IgD-negative memory B cell (primary cell): Measurements from ENCODE around the gene DIDO1. TPM values are rescaled to one million over a fixed set of nuclear protein-coding genes. Genes with fewer than 3 reads are reported as not detected.

Experiments used
- H3K27ac Mint-ChIP-seq, 3 donors: one replicate each; pipeline ENCODE4 v1.8.0; 2020 to 2022; ENCODE audit warnings: mild to moderate bottlenecking in 3 of 3, mixed read lengths in 3 of 3, moderate library complexity in 1 of 3
- H3K27me3 Mint-ChIP-seq: one replicate; pipeline ENCODE4 v1.8.0; 2021; ENCODE audit warnings: mixed read lengths
- H3K36me3 Mint-ChIP-seq: one replicate; pipeline ENCODE4 v1.8.0; 2020; ENCODE audit warnings: mild to moderate bottlenecking, mixed read lengths
- H3K4me1 Mint-ChIP-seq, 3 donors: one replicate each; pipeline ENCODE4 v1.8.0; 2020 to 2022; ENCODE audit warnings: mixed read lengths in 3 of 3, mild to moderate bottlenecking in 1 of 3
- H3K4me3 Mint-ChIP-seq, 4 donors: one replicate each; pipeline ENCODE4 v1.8.0; 2020 to 2022; ENCODE audit warnings: mild to moderate bottlenecking in 4 of 4, mixed read lengths in 4 of 4, moderate library complexity in 3 of 4
- H3K9me3 Mint-ChIP-seq, 3 donors: one replicate each; pipeline ENCODE4 v1.8.0; 2020 to 2021; ENCODE audit warnings: mixed read lengths in 3 of 3, mild to moderate bottlenecking in 1 of 3
- polyA plus RNA-seq: library from polyadenylated mRNA; unstranded; fragments of 300-500 nt; fragmentation: Illumina TruSeq; gene quantifications from one replicate; pipeline ENCODE4 v1.2.3, GENCODE V29; 2021

The DIDO1 gene
- polyA plus RNA-seq, 1 donor from 2014 or later, result 42.8 TPM

DNA sequence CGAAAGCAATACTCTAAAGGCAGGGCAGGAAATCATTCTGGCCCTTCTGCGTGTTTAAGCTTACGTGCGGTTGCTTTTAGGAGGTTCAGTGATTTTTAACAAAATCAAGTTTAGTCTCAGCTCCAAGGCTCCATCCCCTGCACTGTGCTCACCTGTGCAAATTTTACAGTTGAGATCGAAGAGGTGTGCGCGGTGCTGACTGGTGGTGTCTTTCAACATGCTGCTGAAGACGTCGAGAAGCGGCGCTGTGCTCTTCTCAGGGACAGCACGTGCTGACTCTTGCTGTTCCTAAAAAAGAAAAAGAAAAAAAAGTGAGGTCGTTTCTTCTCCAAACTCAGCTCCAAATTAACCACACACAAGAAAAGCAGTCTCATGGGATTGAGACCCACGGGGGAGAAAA, 32.0 kb downstream of the DIDO1 start:
- Mint-ChIP-seq H3K27me3 (no peaks in the 10 kb centered on the region), H3K4me3 (no peak overlapping the region), H3K27ac (peak overlapping the region in 1 of 3 donors; percentile 57), H3K9me3 (no peaks in the 10 kb centered on the region), H3K36me3 (peaks cover 4% of the 10 kb centered on the region), H3K4me1 (peaks cover 11 to 14% (median 12%) of the 10 kb centered on the region in 3 donors)

- Mint-ChIP-seq H3K4me1 (peaks cover 5 to 8% (median 7%) of the 10 kb centered on the region in 3 donors), H3K36me3 (peaks cover 4% of the 10 kb centered on the region), H3K4me3 (no peak overlapping the region), H3K27ac (peak overlapping the region in 1 of 3 donors; percentile 57), H3K27me3 (no peaks in the 10 kb centered on the region), H3K9me3 (no peaks in the 10 kb centered on the region)
These were observed 32.6 kb downstream of the DIDO1 start for GRCh38 chr20:62893700-62894099.

- no peak overlapping the region for H3K4me3 Mint-ChIP-seq
- H3K4me1 Mint-ChIP-seq, result peaks cover 0 to 3% (median 3%) of the 10 kb centered on the region in 3 donors
- H3K36me3 Mint-ChIP-seq, result peaks cover 4% of the 10 kb centered on the region
- H3K27ac Mint-ChIP-seq, result peak overlapping the region in 1 of 3 donors; percentile 23
- H3K27me3 Mint-ChIP-seq, result no peaks in the 10 kb centered on the region
- no peaks in the 10 kb centered on the region for H3K9me3 Mint-ChIP-seq
These were observed 33.7 kb downstream of the DIDO1 start for GRCh38 chr20:62892348-62893304.

DNA sequence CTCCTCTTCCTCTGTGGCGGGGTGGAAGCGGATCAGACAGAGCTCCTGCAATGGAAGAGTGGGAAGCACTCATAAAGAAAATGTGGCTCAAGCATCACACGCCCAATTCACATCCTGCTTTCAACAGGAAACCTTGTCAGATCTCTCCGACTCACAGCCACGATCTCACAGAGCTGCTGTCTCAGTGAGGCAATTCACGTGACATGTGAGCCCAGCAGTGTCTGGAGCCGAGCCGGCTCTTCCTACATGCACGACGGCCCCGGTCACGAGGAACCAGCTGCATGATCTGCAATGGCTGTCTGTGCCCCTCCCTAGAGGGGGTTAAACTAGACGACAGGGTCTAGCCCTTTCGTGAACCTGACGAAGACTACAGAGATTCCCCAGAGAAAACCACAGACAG, 35.2 kb downstream of the DIDO1 start:
- Mint-ChIP-seq H3K4me1 (peaks cover 0 to 4% (median 2%) of the 10 kb centered on the region in 3 donors), H3K27me3 (no peaks in the 10 kb centered on the region), H3K4me3 (no peak overlapping the region), H3K9me3 (no peaks in the 10 kb centered on the region), H3K36me3 (peaks cover 3% of the 10 kb centered on the region), H3K27ac (peak overlapping the region in 1 of 3 donors; percentile 19)

GRCh38 chr20:62890444-62890843, 35.9 kb downstream of the DIDO1 start:
- Mint-ChIP-seq H3K36me3 (no peaks in the 10 kb centered on the region), H3K9me3 (no peaks in the 10 kb centered on the region), H3K4me3 (no peak overlapping the region), H3K27me3 (no peaks in the 10 kb centered on the region), H3K27ac (no peak overlapping the region), H3K4me1 (peaks cover 0 to 4% (median 2%) of the 10 kb centered on the region in 3 donors)

- Mint-ChIP-seq H3K27ac (no peak overlapping the region), H3K9me3 (no peaks in the 10 kb centered on the region), H3K36me3 (no peaks in the 10 kb centered on the region), H3K4me1 (peaks cover 0 to 2% (median 2%) of the 10 kb centered on the region in 3 donors), H3K27me3 (no peaks in the 10 kb centered on the region), H3K4me3 (no peak overlapping the region)
These were observed 36.4 kb downstream of the DIDO1 start for GRCh38 chr20:62889871-62890270.

- Mint-ChIP-seq H3K4me1 (peaks cover 0 to 3% (median 2%) of the 10 kb centered on the region in 3 donors), H3K27me3 (no peaks in the 10 kb centered on the region), H3K9me3 (no peaks in the 10 kb centered on the region), H3K27ac (no peak overlapping the region), H3K36me3 (no peaks in the 10 kb centered on the region), H3K4me3 (no peak overlapping the region)
These were observed 36.9 kb downstream of the DIDO1 start for GRCh38 chr20:62889411-62889810.

- Mint-ChIP-seq H3K4me3 (no peak overlapping the region), H3K27ac (no peak overlapping the region), H3K36me3 (no peaks in the 10 kb centered on the region), H3K27me3 (no peaks in the 10 kb centered on the region), H3K9me3 (no peaks in the 10 kb centered on the region), H3K4me1 (peaks cover 0 to 4% (median 2%) of the 10 kb centered on the region in 3 donors)
These were observed 37.4 kb downstream of the DIDO1 start for GRCh38 chr20:62888910-62889309.

- Mint-ChIP-seq H3K4me1 (peaks cover 0 to 4% (median 2%) of the 10 kb centered on the region in 3 donors), H3K9me3 (no peaks in the 10 kb centered on the region), H3K27me3 (no peaks in the 10 kb centered on the region), H3K36me3 (no peaks in the 10 kb centered on the region), H3K4me3 (no peak overlapping the region), H3K27ac (no peak overlapping the region)
These were observed 37.9 kb downstream of the DIDO1 start for GRCh38 chr20:62888406-62888805.

DNA sequence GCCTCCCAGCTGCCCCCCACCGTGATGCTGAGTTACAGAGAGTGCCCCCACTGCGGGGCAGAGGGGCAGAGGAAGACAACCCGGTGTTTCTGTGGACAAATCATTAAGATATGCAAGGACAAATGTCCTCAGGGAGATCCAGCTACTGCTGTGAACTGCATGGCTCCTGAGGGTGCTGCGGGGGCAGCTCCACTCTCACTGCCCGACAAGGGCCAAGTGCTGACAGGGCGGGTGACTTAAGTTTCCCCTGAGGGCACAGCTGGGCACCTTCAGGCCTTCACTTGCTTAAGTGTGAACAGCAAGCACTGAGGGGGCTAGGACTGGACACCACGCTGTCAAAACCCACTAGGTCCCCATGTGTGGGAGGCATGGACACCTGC, 38.5 kb downstream of the DIDO1 start:
- Mint-ChIP-seq H3K27me3 (no peaks in the 10 kb centered on the region), H3K9me3 (no peaks in the 10 kb centered on the region), H3K4me3 (no peak overlapping the region), H3K27ac (no peak overlapping the region), H3K36me3 (no peaks in the 10 kb centered on the region), H3K4me1 (peaks cover 0 to 4% (median 2%) of the 10 kb centered on the region in 3 donors)

DNA sequence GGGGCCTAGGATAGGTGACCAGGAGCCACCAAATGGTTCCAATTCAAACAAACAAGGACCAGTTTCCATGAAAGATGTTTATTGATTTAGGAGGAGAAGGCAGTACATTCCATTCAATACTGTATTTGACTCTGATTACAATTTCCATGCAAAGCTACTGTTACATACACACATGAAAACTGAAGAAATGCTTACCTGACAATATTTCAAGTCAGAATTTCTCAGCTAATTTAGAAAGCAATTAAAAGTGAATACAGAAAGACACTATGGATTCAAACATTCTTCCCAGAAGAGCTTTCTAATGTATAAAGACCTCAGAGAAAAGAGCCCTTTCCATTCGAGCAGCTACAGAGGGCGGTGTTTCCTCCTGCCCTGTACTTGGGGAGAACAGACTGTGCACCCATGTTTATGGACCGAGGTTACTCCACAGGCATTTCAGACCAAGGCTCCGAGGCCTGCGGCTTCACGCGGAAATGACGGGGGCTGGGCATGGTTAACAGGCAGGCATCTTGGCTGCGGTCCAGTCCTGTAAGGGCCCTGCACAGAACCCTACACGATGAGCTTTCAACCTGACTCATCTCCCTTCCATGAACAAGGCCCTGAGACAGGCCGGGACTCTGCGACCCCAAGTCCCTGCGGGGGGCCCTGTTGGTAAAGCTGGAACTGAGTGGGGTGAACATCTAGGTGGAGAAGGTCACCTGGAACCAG, 39.0 kb downstream of the DIDO1 start:
- Mint-ChIP-seq H3K36me3 (no peaks in the 10 kb centered on the region), H3K4me1 (peaks cover 0 to 4% (median 2%) of the 10 kb centered on the region in 3 donors), H3K9me3 (no peaks in the 10 kb centered on the region), H3K27me3 (no peaks in the 10 kb centered on the region), H3K4me3 (no peak overlapping the region), H3K27ac (peak overlapping the region; percentile 46 to 86 (median 61))

DNA sequence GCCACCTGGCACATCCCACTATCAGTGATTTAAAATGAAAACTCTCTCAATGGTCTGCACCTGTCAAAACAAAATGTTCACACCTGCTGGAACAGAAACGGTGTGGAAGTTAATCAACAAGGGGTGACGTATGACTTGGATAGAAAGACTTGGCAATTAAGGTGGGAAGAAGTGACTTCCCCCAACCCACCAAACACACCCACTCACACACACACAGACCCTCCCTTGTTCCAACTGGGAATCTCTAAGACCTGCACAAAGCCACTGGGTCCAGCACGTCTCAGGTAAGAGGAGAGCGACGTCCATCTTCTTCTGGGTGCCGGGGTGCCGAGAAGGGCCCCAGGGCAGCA, 39.6 kb downstream of the DIDO1 start:
- H3K4me3 Mint-ChIP-seq, result peak overlapping the region in 1 of 4 donors; percentile 29
- H3K27me3 Mint-ChIP-seq, result no peaks in the 10 kb centered on the region
- no peaks in the 10 kb centered on the region for H3K9me3 Mint-ChIP-seq
- peak overlapping the region; percentile 46 to 86 (median 61) for H3K27ac Mint-ChIP-seq
- H3K36me3 Mint-ChIP-seq, result no peaks in the 10 kb centered on the region
- H3K4me1 Mint-ChIP-seq, result peaks cover 0 to 4% (median 2%) of the 10 kb centered on the region in 3 donors

DNA sequence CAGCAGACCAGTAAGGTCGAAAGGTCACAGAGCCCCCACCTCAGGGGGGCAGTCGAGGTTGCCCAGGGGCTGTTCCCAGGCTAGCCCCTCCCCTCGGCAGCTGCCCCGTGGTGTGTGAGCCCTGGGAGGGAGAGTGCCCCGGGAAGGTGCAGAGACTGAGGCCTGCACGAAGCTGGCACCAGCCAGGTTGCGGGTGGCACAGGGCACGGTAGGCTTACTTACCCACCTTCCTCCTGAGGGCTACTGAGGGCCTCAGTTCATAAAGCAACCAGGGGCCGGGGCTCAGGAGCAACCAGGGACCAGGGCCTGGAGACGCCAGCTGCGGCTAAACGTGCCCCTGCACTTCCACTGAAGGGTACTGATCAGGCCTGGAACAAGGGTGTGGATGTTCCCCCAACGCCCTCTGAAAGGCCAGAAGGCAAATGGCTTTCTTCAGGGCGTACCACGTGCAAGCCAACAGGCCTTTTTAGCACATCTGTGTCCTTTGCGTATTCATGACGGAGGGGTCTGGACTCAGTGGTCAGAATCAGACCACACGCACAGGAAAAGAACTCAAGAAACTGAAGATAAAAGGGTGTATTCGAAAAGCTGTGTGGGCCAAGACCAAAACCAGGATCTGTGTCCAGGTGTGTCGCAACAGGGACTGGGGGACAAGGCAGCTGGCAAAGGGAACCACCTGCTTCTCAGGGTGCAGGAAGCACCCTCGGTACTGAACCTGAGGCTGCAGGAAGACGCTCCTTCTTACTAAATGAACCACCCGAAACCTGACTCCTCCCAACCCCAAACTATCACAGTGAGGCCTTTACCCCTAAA, 40.2 kb downstream of the DIDO1 start:
- H3K4me3 Mint-ChIP-seq, result no peak overlapping the region
- no peaks in the 10 kb centered on the region for H3K36me3 Mint-ChIP-seq
- peak overlapping the region; percentile 46 to 86 (median 61) for H3K27ac Mint-ChIP-seq
- H3K27me3 Mint-ChIP-seq, result no peaks in the 10 kb centered on the region
- H3K4me1 Mint-ChIP-seq, result peaks cover 0 to 4% (median 2%) of the 10 kb centered on the region in 3 donors
- H3K9me3 Mint-ChIP-seq, result no peaks in the 10 kb centered on the region

DNA sequence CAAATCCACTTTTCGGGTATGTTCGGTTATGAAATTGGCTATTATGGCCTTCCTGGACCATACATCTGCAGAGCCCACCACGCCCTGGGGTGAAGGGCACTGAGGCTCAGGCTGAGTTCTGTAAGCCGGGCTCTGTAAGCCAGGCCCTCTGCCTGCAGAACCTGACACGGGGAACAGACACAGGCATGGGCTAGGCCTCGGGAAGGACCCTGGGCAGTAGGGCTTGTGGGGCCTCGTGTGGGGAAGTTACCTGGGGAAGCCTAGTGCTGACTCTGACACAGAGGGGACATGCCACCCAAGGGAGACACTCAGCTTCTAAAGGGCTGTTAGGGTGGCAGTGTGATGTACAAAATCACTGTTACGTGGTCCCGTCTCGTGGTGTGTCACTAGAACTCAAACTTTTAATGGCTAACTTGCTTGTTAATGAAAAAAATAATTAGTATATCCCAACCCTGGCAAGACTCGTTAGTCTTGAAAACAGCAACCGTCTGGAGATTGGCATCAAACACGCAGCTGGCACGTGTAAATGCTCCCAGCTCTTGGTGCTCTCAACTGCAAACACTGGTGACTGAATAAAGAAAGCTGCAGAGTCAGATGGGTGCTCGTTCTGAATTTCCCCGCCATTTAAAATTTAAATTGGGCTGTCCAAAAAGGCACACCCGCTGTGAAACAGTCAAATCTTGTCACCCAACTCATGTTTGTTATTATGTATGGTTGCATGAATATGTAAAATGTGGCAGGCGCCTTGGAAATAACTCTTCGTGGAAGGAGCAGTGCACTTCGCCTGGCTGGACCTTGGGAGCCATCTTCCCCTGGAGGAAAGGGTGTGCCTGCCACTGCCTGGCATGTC, 41.0 kb downstream of the DIDO1 start:
- Mint-ChIP-seq H3K27me3 (no peaks in the 10 kb centered on the region), H3K27ac (peak overlapping the region in 1 of 3 donors; percentile 73), H3K36me3 (no peaks in the 10 kb centered on the region), H3K4me3 (no peak overlapping the region), H3K4me1 (peaks cover 0 to 4% (median 2%) of the 10 kb centered on the region in 3 donors), H3K9me3 (no peaks in the 10 kb centered on the region)
